ENCODE results near the gene RAP1A.
"Not testable (repeated sequence)": the region's sequence is repeated elsewhere in the genome, so short reads cannot be mapped to it uniquely, and the experiment has no call there.

The RAP1A gene

DNA sequence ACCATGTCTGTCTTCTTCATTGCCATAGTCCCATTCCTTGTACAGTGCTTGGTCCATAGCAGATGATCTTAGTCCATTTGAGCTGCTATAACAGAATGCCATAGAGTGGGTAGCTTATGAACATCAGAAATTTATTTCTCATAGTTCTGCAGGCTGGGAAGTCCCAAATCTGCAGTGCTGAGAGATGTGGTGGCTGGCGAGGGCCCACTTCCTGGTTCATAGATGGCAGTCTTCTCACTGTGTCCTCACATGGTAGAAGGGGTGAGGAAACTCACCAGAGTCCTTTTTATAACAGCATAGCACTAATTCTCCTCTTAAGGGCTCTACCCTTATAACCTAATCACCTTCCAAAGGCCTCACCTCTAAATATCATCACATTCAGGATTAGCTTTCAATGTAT lies 23.1 kb upstream of the RAP1A start:
- in situ Hi-C loops (cut with HindIII; ENCODE audit: low sequenced_read_pairs), result no loop called here

DNA sequence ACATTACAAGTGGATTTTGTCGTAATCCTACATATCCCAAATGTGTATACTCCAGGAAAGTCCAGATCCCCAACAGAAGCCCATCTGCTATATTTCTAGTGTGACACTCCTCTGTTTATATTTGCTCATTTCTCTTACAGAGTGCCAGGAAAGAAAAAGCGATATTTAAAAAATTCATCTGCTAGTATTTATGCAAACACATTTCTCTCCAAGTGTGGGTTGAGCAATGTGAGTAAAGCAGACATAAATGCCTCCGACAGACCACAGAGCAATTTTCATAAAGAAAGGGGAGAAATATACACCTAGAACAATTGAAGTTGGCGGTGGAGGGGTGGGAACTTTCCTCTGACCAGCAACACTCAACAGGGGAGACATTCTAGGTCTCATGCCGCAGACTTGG lies 22.2 kb upstream of the RAP1A start:
- in situ Hi-C loops (cut with HindIII; ENCODE audit: low sequenced_read_pairs), result no loop called here

DNA sequence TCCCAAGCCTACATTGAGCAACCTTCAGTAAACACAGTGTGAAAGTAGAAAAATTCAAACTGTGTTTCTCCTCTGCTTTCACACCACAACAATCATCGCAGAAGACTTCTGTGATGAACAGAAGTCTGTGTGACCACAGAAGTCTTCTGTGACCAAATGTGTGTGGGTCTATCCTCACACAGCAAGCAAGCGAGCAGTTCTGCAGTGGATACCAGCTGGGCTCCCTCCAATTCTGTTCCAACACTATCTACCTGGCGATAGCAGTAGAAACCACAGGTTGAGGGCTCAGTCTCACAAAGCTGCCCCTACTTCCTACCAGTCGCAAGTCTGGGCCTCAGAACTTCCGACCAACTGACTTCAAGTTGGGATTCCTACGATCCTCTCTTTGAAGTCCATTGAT lies 21.0 kb upstream of the RAP1A start:
- in situ Hi-C loops (cut with HindIII; ENCODE audit: low sequenced_read_pairs), result no loop called here

- in situ Hi-C loops (cut with HindIII; ENCODE audit: low sequenced_read_pairs), result no loop called here
These were observed 19.6 kb upstream of the RAP1A start for GRCh38 chr1:111599781-111600693.

GRCh38 chr1:111600886-111601386 lies 18.7 kb upstream of the RAP1A start:
- in situ Hi-C loops (cut with HindIII; ENCODE audit: low sequenced_read_pairs), result no loop called here

DNA sequence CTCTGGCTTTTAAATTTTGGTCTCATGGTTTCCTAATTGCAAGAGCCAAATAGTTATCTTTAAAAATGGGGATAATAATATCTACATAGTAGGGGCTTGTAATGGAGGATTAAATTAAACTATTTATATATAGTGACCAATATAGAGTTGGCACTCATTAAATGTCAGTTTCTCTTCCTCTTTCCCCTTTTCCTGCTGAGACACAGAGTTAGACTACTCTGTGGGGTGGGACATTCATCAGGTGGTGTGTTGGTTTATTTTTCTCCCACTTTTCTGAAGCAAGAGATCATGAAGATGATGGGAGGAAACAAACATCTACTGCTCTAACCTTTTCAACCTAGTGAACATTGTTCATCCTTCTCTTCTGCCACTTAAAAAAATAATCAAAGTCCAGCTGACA lies 17.3 kb upstream of the RAP1A start:
- in situ Hi-C loops (cut with HindIII; ENCODE audit: low sequenced_read_pairs), result no loop called here

DNA sequence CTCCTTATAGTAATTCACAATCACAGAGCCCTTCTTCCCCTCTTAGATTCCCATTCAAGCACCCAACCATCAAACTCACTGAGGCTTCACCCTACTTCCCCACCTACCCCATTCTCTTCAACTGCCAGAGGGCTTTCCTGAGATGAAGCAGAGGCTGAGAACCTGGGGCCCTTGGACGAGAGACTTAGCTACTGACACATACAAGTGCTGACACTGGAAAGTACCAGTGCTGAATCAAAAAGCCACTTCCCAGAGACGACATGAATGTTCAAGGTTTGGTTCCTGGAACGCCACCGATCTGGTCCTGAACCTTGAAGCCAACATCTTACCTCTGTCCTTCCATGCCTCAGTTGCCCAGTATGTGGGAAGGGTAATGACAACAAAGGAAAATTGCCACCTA lies 16.6 kb upstream of the RAP1A start:
- in situ Hi-C loops (cut with HindIII; ENCODE audit: low sequenced_read_pairs), result no loop called here

- in situ Hi-C loops (cut with HindIII; ENCODE audit: low sequenced_read_pairs), result no loop called here
These were observed 15.6 kb upstream of the RAP1A start for GRCh38 chr1:111603979-111604378.

DNA sequence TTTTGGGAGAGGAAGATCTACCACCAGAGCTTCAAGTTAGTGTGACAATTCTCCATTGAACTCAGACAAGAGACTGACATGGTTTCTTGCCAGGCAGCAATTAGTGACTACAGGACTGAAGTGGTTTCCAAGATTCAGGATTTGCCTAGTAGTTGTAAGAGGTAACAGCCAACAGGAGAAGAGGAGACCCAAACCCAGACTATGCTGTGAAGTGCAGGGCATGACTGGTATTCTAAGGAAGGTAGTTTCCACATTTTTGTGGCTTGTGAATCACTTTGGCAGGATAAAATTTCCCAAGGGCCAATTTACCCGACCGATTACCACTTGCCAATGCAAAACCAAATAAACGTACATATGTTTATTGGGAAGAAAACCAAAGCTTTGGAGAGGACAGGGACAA lies 14.7 kb upstream of the RAP1A start:
- in situ Hi-C loops (cut with HindIII; ENCODE audit: low sequenced_read_pairs), result no loop called here

DNA sequence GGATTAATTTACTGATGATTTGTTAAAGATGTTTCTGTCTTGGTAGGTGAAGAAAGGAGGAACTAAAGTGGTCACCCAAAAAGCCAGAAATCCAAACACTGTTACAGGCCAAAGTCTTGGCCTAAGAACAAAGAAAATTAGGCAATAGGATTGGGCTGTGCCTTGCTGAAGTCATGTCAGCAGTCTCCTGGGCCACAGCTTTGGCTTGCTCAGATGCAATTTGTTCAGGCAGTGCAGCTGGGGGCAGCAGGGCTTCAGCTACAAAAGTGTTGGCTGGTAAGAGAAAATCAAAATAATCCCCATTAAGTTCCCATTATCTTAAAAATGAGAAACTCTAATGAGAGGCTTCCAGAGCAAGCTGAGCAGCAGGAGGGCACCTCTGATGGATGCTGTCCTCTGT lies 14.0 kb upstream of the RAP1A start:
- in situ Hi-C loops (cut with HindIII; ENCODE audit: low sequenced_read_pairs), result no loop called here

GRCh38 chr1:111606457-111607215 lies 13.0 kb upstream of the RAP1A start:
- in situ Hi-C loops (cut with HindIII; ENCODE audit: low sequenced_read_pairs), result not testable (repeated sequence)

- in situ Hi-C loops (cut with HindIII; ENCODE audit: low sequenced_read_pairs), result not testable (repeated sequence)
These were observed 11.1 kb upstream of the RAP1A start for GRCh38 chr1:111608528-111608927.

DNA sequence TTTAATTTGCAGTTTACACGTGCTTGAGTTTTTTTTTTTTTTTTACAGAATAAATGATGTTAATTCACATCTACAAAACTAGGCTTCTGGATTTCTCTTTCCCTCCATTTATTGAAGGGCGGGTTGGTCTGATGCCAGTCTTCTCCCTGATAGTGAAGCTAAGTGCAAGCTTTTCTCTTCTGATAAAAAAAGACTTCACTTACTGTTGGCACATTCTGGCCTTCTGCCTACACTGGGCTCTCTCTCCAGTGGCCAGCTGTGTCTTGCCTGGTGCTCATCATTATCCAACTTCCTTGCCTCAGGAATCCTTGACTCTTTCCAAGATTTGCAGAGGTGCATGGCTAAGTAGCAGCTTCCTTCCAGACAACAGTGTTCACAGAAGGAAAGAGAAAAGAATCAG lies 7.6 kb upstream of the RAP1A start:
- in situ Hi-C loops (cut with HindIII; ENCODE audit: low sequenced_read_pairs), result no loop called here

DNA sequence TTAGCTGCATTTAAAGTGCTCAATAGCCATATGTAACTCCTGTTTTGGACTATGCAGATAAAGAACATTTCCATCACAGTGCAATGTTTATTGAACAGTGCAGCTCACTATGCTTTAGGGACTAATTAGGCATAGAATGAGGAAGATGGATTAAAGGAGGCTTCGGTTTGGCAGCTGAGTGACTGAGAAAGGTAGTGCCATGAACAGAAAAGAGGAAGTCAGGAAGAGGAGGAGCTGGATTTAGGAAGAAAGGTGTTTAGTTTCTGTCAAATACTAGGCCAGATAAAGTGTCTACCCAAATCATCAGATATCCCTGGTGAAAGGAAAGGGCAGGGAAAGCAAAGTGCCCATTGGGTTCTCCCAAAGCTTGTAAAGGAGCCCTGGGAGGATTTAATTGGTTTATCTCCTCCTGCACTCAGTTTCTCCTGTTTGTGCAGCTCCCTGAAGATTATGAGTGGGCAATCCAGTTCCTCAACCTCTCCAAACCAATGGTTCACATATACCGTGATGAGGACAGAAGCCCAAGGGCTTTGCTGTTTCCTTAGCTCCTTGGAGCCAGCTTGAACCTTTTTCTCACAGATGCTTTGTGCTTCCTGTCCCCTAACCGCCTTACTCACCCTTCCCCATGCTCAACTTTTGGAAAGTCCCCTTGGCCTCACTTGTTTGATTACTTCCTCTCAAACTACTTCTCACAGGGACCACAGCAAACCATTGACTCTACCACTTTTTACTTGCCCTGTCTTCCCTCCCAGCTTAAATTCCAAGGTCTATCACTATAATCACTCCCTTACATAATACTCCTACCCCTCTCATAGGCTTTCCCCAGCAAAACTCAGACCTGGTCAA lies 3.5 kb upstream of the RAP1A start:
- in situ Hi-C loops (cut with HindIII; ENCODE audit: low sequenced_read_pairs), result loop anchor here (5.0 kb wide), 1 partner anchor 59 kb away; no protein-coding TSS in a partner anchor

GRCh38 chr1:111618081-111618480 lies 1.5 kb upstream of the RAP1A start:
- in situ Hi-C loops (cut with HindIII; ENCODE audit: low sequenced_read_pairs), result loop anchor here (5.0 kb wide), 1 partner anchor 61 kb away; no protein-coding TSS in a partner anchor

DNA sequence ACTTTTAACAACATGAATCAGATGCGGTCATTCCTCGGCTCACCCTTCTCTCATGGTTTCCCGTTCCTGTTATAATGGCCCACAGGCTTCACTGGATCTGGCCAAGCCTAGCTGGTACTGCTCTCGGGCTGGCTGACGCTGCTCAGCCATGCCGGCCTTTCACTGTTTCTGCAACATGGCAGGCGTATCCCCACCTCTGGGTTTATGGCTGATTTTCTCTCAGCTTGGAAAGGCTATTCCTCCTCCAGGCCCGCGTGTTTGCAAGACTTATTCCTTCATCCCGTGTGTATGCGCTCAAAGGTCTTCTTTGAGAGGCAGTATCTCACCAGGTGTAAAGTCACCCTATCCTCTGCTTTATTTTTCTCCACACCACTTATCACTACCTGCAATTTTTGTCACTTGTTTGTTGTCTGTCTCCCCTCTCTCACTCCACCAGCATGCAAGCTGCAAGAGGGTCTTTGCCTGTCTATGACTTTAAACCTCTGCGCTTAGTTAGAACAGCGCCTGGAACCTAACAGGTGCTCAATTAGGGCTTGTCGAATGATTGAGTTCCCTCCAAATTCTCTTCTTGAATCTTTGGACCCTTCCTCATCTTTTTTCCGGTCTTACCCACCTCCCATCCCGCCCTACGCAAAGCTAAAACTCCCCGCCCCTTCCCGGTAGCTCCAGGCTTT lies 491 bp upstream of the RAP1A start:
- in situ Hi-C loops (cut with HindIII; ENCODE audit: low sequenced_read_pairs), result loop anchor here (5.0 kb wide), 1 partner anchor 62 kb away; no protein-coding TSS in a partner anchor

GRCh38 chr1:111620441-111620971 lies 917 bp downstream of the RAP1A start:
- in situ Hi-C loops (cut with HindIII; ENCODE audit: low sequenced_read_pairs), result no loop called here

- in situ Hi-C loops (cut with HindIII; ENCODE audit: low sequenced_read_pairs), result no loop called here
These were observed 1.5 kb downstream of the RAP1A start for GRCh38 chr1:111621050-111621449.

DNA sequence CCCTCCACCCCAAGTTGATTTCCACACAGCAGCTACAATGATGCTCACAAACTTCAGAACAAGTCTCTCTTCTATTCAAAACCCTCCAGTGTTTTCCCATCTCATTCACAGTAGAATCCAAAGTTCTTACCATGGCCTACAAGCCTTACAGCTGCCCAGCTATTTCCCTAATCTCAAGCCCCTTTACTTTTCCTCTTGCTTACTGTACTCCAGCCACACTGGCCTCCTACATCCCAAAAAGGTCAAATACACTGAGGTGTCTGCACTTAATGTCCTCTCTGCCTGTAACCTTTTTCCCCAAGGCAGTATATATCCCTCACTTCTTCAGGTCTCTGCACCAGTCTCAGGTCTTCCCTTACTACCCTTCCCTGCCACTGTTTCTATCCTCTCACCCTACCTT lies 2.6 kb downstream of the RAP1A start:
- in situ Hi-C loops (cut with HindIII; ENCODE audit: low sequenced_read_pairs), result no loop called here

GRCh38 chr1:111624382-111624781 lies 4.8 kb downstream of the RAP1A start:
- in situ Hi-C loops (cut with HindIII; ENCODE audit: low sequenced_read_pairs), result no loop called here

Measured in endothelial cell of hepatic sinusoid (primary cell).